Renal pelvis (tissue), 4 donors: ENCODE measurements around the gene VPS45. TPM values are rescaled to one million over a fixed set of nuclear protein-coding genes. Genes with fewer than 3 reads are reported as not detected.
"Not testable (repeated sequence)": the region's sequence is repeated elsewhere in the genome, so short reads cannot be mapped to it uniquely, and the experiment has no call there.

Source experiments
- DNase-seq: peaks from one replicate; pipeline ENCODE4 v3.0.0-alpha.2; 2013
- polyA plus RNA-seq, 3 donors: library from polyadenylated mRNA; unstranded; fragments of 120-200 nt; gene quantifications; one replicate each; pipeline ENCODE4 v1.2.1, GENCODE V29; 2013; ENCODE audit not compliant: insufficient read length in 3 of 3

The VPS45 gene
- polyA plus RNA-seq, 3 donors: 62.5 to 77.8 (median 66.7) TPM

DNA sequence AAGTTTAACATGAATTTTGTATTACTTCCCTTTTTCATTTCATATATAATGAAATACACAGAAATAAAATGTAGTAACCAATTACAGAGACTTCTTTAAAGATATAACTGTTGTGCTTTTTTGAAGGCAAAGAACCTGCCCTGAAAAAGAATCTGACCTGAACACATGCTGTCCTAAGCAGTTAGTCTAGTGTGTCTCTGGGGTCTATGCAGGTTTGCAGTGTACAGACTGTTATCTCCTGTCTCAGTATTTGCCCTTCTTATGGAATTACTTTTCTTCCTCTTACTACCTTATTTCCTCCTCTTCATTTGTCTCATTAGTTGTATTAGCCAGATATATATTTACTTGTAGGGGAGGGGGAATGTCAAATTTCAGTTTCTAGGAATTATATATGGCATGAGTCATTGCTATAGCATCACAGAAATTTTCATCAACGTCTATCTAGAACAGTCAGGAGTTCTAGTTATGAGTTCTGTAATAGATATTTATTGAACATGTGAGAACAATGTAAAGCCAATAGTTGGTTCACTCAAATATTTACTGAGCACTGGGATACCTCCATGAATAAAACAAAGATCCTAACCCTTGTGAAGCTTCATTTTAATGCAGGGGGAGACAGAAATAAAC, 53.8 kb downstream of the VPS45 start:
- no peak for DNase-seq

GRCh38 chr1:150126811-150127210, 59.2 kb downstream of the VPS45 start:
- no peak for DNase-seq

DNA sequence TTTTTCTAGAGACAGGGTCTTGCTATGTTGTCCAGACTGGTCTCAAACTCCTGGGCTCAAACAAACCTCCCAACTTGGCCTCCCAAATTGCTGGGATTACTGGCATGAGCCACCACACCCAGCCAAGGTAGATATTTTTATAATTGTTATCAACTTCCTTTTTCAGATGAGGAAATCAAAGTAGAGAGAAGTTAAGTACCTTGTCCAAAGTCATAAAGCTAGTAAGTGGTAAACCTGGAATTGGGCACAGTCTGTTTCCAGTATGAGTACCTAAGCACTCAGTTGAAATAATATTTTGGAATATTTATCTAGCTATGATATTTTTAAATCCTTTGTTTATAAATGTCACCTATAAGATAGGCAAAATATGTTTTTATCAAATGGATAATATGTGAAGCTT, 59.9 kb downstream of the VPS45 start:
- no peak for DNase-seq

- DNase-seq: no peak
Observed at GRCh38 chr1:150127868-150128267, 60.3 kb downstream of the VPS45 start.

DNA sequence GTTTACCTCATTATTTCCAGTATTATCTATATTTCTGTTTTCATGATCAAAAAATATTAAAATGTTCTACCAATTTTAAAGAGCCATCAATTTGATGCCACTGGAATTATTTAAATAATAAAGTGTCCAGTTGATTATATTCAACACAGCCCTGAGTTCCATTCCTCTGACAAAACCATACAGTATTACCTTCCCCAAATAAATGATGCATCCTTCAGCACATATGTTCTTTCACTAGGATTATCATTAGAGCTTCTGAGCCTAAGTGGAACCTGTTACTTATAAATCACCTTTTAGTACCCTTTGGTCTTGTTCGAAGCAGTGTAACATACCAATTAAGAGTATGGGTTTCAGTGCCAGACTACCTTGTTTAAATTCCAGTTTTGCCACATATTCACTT, 64.8 kb downstream of the VPS45 start:
- no peak for DNase-seq

DNA sequence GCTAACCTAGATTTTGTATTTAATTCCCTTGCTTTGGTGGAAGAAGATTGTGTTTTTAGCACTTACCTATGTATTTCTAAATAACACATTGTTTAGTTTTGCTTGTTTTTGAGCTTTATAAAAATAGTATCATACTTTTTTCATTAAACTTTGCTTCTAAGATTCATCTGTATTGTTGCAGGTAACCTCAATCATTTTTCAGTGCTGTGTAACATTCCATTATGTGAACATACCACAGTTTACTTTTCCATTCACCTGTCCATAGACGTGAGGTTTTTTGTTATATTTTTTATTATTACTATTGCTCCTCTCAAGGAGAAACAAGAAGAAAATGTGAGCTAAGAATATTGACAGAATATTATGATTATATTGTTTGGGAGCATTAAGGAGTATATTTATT, 67.0 kb downstream of the VPS45 start:
- no peak for DNase-seq

DNA sequence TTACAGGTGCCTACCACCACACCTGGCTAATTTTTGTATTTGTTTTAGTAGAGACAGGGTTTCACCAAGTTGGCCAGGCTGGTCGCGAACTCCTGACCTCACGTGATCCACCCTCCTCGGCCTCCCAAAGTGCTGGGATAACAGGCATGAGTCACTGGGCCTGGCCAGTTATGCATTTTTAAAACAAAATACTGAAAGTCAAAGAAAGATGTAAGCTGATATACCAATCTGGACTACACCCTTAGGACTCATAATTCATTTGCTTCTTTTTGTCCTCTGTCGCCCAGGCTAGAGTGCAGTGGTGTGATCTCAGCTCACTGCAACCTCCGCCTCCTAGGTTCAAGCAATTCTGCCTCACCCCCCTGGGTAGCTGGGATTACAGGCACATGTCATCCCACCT, 67.8 kb downstream of the VPS45 start:
- not testable (repeated sequence) for DNase-seq

GRCh38 chr1:150138044-150138443, 70.5 kb downstream of the VPS45 start:
- DNase-seq: no peak

DNA sequence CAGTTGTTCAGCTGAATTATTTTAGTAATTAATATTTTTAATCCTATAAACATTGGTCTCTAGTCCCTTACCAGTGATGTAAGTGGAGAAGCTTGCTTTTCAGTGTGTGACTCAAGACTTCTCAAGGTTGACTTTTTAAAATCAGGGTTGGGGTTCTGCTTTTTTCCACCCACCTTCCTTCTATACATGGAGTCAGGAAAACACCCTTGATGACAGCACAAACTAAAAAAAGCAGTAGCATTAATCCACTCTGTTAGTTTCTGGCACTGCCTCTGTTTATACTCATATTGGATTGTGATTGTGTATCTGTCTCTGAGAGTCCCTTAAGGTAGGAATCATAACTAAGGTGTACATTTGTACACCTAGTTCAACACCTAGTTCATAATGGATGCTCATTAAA, 73.9 kb downstream of the VPS45 start:
- no peak for DNase-seq

DNA sequence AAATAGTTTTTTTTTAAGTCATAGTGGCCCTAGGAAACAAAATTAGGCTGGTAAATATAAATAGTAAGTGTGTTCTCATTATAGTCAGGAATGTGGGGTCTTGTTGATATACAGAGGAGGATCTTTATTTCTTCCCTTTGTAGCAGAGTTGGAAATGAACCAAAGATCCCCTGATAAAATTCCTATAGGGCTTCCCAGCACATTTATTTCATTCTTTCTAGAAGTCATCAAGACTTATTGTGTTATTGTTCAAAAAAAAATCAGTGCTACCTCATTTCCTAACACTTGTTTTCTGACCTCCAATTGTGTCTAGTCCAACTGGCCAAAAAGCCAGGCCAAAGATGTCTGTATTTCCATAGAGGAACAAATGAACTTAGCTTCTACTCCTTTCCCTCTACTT, 74.5 kb downstream of the VPS45 start:
- DNase-seq: no peak

DNA sequence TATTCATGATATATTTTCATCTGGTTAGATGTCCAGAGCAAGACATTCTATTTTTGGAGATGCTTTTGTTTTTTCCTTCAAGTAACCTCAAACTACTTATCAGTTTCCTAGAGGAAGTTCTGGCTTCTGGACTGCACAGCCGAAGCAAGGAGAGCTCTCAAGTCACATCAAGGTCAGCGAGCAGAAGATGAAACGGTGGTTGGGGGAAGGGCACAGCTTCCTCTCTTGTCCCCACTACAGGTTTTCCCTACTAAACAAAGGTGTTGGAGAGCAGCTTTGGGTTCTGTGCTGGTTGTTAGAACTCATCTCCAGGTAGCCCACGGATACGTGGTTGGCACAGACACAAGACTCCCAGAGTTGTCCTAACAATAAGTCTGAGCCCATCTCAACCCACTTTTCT, 77.0 kb downstream of the VPS45 start:
- DNase-seq: no peak

DNA sequence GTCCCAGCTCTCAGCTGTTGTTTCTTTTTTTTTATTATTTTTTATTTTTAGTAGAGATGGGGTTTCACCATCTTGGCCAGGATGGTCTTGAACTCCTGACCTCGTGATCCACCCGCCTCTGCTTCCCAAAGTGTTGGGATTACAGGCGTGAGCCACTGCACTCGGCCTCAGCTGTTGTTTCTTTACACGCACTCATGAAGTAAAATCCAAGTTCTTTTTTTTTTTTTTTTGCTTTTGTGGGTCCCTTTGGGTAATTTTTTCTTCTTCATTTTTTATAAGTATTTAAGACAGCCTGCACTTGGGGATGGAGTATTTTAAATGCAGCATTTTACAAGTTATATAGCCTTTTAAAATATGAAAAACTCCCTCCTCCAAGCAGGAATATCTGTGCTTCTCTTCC, 78.4 kb downstream of the VPS45 start:
- not testable (repeated sequence) for DNase-seq

- DNase-seq: no peak
Observed at GRCh38 chr1:150146849-150147542, 79.4 kb downstream of the VPS45 start.

DNA sequence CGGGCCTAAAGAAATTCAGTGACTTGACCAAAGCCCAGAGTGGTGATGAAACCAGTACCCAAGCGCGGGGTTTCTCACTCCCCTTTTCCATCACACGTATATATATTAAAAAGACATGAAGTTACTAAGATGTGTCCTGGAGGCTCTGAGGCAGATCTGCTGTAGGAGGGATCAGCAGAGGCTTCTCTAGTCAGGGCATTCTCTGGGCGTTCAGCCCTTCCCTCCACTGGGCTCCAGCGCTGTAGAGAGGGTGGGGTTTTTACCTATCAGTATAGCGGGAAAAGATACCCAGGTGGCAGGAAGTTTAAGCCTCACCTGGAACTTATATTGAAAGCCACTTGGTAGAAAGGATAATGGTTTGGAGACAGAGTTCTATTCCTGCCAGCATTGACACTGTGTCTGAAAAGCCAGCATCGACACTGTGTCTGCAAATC, 81.3 kb downstream of the VPS45 start:
- DNase-seq: no peak

- peak; percentile 77 for DNase-seq
Observed at GRCh38 chr1:150149271-150150132, 81.9 kb downstream of the VPS45 start, which contains the start of gene PLEKHO1. Gene PLEKHO1 (plus strand): TSS chr1:150149916. CDS start chr1:150150258, 342 bp downstream.

DNA sequence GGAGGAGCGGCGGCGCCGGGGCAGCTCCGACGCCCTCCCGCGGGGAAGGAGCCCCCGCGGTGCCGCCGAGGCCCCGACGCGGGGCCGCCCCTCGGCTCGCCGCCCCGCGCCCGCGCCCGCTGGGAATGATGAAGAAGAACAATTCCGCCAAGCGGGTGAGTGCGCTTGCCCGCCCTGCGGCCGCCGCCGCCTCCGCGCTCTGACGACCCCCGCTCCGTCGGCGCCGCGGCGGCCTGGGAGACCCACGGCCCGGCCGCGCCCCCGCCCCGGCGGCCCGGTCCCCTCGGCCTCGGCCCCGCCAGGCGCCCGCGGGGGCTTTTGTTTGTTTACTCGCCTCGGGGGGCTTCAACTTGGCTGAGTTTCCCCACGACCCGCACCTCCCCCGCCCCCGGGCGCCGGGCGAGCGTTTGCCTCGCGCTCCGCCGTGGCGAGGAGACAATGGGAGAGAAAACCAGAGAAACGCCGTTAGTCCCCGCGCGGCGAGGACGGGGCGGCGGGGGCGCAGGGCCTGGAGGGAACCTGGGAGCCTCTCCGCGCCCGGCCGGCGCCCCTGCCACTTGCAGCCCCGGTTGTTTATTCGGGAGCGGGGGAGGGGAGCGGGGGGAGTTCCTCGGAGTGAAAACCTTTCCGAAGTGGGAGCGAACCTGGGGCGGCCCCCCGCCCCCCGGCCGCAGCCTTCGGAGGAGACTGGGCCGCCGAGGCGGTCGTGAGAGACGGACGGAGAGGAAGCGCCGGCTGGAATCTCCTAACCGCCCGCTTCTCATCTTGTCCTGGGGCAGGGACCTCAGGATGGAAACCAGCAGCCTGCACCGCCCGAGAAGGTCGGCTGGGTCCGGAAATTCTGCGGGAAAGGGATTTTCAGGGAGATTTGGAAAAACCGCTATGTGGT, 82.8 kb downstream of the VPS45 start:
- DNase-seq: no peak

DNA sequence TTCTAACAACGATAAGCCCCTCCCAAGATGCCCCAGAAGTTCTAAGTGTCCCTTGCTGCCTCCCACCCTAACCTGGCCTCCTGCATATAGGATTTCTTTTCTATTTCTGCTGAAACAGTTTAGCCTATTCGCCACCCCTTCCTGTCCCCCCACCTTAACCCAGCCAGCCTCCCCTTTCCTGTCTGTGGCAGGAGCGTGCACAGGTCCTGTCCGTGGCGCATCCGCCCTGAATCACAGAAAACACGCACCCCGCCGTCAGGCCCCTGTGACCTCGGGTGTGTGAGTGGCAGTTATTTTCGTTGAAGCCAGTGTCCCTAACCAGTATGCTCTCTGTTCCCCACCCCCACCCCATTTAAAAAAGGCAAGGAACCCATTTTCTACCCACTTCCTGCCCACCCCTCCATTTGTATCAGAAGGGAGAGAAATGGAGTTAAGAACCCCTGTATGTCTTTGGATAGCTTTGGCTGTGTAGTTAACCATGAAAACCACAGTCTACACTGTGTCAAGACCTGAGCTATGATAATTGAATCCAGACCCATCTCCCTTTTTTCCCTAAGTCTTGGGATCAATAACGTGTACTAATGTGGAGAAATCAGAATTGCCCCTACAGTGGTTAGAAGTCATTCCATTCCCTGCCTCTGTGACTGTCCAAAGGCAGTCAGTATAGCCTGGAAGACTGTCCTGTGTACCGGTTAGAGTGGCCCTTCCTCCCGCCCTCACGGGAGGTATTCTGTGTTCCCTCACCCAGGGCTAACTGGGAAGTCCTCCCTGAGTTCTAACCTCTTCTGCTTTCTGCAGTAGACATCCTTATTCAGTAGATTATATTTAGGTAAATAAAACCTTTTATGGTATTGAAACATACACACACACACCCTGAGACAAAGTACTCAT, 84.0 kb downstream of the VPS45 start:
- DNase-seq: no peak

- DNase-seq: no peak
Observed at GRCh38 chr1:150152182-150152536, 84.6 kb downstream of the VPS45 start.

- no peak for DNase-seq
Observed at GRCh38 chr1:150152772-150153456, 85.3 kb downstream of the VPS45 start.

DNA sequence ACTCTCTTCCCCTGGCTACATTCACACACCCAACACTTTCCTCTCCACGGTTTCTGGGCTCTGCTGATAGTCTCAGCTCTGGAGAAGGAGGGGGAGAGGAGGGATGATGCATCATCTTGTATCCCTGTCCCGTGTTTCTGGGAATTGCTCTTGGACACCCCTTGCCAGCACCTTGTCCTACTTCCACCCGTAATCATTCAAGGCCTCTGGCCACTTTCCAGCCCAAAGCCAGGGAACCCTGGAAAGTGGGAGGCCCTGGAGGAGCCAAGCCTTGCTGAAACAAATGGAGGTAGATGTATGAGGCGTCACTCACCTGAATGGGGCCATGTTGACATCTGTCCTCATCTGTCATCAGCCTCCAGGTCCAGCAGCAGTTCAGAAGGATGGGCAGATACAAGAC, 86.6 kb downstream of the VPS45 start:
- no peak for DNase-seq
